ENCODE results near the gene PDS5B. TPM values are rescaled to one million over a fixed set of nuclear protein-coding genes. Genes with fewer than 3 reads are reported as not detected.
"Not testable (repeated sequence)": the region's sequence is repeated elsewhere in the genome, so short reads cannot be mapped to it uniquely, and the experiment has no call there.

Gene PDS5B
- total RNA-seq, 1 donor from 2014 or later = 26.1 TPM

- no peak for DNase-seq
- ATAC-seq = no peak
- intact Hi-C loops (cut with micrococcal nuclease) = no loop called here
Observed at GRCh38 chr13:32695602-32696250, 109.5 kb downstream of the PDS5B start.

DNA sequence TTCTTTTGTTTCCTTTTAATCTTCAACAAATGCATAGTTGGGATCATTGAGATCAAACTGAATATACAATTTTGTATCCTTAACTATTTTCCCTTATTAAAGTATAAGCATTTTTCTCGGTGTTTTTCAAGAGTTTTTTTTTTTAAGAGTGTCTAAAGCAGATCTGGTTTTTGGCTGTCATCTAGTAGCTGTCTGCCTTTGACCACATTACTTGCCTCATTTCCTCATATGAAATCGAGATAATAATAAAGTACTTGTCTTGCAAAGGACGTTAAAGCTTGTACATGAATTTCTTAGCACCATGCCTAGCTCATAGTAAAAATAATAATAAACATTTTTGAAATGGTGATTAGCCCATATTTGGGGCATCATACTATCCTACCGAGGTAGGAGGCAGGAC lies 121.2 kb downstream of the PDS5B start:
- intact Hi-C loops (cut with micrococcal nuclease) = no loop called here
- no peak for ATAC-seq
- no peak for DNase-seq

DNA sequence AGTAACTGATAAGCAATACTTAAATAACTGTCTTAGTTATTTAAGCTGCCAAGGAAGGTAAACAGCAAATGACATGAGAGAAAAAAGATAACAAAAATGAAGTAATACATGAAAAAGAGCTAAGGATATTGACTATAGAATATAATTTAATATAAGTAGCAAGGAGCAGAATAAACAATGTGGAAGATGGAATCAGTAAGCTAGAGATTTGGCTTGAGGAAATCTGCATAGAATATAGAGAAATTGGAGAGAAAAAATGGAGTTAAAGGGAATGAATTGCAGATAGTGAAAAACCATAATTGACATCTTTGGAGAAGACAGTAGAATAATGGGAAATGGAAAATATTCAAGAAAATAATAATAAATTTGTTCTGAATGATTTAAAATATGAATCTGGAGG lies 127.1 kb downstream of the PDS5B start:
- ATAC-seq = no peak

GRCh38 chr13:32716201-32716600 lies 129.9 kb downstream of the PDS5B start:
- intact Hi-C loops (cut with micrococcal nuclease); ATAC-seq; DNase-seq: not testable (repeated sequence)

More for the DNA sequence above, 127.1 kb downstream of the PDS5B start:
- intact Hi-C loops (cut with micrococcal nuclease) = no loop called here
- no peak for DNase-seq

- ATAC-seq (no peak), DNase-seq (no peak)
- intact Hi-C loops (cut with micrococcal nuclease) = no loop called here
Observed at GRCh38 chr13:32720026-32720425, 133.8 kb downstream of the PDS5B start.

DNA sequence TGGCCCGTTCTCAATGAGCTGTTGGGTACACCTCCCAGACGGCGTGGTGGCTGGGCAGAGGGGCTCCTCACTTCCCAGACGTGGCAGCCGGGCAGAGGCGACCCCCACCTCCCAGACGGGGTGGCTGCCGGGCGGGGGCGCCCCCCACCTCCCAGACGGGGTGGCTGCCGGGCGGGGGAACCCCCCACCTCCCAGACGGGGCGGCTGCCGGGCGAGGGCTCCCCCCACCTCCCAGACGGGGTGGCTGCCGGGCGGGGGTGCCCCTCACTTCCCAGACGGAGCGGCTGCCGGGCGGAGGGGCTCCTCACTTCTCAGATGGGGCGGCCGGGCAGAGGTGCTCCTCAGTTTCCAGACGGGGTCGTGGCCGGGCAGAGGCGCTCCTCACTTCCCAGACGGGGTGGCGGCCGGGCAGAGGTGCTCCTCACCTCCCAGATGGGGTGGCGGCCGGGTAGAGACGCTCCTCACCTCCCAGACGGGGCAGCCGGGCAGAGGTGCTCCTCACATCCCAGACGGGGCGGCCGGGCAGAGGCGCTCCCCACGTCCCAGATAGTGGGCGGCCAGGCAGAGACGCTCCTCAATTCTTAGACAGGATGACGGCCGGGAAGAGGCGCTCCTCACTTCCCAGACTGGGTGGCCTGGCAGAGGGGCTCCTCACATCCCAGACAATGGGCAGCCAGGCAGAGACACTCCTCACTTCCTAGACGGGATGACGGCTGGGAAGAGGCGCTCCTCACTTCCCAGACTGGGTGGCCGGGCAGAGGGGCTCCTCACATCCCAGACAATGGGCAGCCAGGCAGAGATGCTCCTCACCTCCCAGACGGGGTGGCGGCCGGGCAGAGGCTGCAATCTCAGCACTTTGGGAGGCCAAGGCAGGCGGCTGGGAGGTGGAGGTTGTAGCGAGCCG lies 135.1 kb downstream of the PDS5B start:
- intact Hi-C loops (cut with micrococcal nuclease); DNase-seq; ATAC-seq: not testable (repeated sequence)

DNA sequence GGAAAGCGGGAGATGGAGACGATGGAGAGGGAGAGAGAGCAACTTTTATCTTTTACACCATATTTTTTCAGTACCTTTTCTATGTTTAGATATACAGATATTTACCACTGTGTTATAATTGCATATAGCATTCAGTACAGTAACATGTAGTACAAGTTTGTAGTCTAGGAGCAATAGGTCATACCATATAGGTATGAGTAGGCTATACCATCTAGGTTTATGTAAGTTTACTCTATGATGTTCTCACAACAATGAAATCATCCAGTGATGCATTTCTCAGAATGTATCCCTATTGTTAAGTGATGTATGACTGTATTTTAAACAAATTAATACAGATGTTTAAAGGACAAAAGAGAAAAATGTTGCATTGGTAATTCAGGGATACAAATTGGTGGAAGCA lies 136.1 kb downstream of the PDS5B start:
- intact Hi-C loops (cut with micrococcal nuclease) = no loop called here
- no peak for DNase-seq
- no peak for ATAC-seq

- no peak for ATAC-seq
- intact Hi-C loops (cut with micrococcal nuclease) = no loop called here
- no peak for DNase-seq
Observed at GRCh38 chr13:32723987-32724386, 137.7 kb downstream of the PDS5B start.

DNA sequence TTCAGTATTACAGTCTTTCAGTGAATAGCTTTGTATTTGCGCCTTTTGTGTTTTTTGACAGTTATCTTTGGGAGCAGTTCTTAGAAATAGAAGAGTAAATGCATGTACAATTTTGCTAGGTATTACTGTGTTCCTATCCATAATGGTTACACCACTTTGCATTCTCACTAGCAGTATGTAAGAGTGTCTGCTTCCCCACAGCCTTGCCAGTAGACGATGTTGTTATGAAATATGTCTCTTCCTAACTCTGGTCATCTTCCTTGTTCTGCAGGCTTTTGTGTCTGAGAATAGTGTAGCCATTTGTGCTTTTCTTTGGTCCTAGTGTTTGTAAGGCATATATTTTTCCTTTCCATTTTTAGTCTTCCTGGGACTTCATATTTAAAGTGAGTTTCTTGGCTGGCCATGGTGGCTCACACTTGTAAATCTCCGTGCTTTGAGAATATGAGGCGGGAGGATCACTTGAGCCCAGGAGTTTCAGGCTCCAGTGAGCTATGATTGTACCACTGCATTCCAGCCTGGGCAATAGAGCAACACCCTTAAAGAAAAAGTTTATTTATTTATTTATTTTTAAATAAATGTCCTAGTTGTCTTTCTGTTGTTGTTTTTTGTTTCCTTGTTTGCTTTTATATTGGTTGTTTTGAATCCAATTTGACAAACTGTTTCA lies 140.3 kb downstream of the PDS5B start:
- DNase-seq = no peak
- ATAC-seq = peak; percentile 52
- intact Hi-C loops (cut with micrococcal nuclease) = no loop called here

GRCh38 chr13:32728327-32728726 lies 142.1 kb downstream of the PDS5B start:
- ATAC-seq = no peak
- intact Hi-C loops (cut with micrococcal nuclease) = no loop called here
- DNase-seq = no peak

DNA sequence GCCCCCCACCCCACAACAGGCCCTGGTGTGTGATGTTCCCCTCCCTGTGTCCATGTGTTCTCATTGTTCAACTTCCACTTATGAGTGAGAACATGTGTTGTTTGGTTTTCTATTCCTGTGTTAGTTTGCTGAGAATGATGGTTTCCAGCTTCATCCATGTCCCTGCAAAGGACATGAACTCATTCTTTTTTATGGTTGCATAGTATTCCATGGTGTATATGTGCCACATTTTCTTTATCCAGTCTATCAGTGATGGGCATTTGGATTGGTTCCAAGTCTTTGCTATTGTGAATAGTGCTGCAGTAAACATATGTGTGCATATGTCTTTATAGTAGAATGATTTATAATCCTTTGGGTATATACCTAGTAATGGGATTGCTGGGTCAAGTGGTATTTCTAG lies 142.8 kb downstream of the PDS5B start:
- intact Hi-C loops (cut with micrococcal nuclease); DNase-seq; ATAC-seq: not testable (repeated sequence)

GRCh38 chr13:32731074-32731473 lies 144.8 kb downstream of the PDS5B start:
- intact Hi-C loops (cut with micrococcal nuclease) = no loop called here
- ATAC-seq (no peak), DNase-seq (no peak)

DNA sequence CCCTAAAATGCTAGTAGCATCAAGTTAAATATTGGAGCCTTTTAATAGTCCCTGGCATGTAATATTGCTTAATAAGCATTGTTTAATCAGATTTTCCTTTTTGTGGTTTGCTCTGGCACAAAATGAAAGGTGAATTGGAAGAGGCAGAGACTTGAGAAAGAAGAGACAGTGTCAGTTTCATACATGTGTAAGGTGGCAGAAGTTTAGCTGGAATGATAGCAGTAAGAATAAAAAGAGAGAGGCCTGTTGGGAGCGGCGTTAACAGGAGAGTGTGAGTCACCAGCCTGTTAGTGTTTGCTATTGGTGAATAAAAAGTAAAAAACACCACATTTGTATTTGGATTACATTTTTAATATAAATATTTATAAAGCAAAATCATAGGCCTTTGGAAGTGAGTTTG lies 145.3 kb downstream of the PDS5B start:
- DNase-seq = no peak
- ATAC-seq = no peak
- intact Hi-C loops (cut with micrococcal nuclease) = no loop called here

DNA sequence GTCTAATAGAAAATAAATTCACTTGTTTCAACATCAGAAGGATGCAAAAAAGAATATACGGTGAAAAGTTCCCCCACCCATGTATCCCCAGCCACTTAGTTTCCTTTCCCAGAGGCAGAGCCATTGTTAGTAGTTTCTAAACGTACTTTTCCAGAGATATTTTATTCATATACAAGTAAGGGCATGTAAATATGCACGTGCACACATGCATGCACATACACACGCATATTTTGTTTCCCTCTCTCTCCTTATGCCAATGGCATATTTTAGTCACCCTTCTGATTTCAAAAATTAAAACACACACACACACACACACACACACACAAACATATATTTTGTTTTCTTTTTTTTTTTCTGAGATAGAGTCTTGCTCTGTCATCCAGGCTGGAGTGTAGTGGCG lies 147.4 kb downstream of the PDS5B start:
- ATAC-seq (no peak), DNase-seq (no peak)
- intact Hi-C loops (cut with micrococcal nuclease) = no loop called here

- ATAC-seq (no peak), DNase-seq (no peak)
- intact Hi-C loops (cut with micrococcal nuclease) = no loop called here
Observed at GRCh38 chr13:32734511-32734910, 148.3 kb downstream of the PDS5B start.

DNA sequence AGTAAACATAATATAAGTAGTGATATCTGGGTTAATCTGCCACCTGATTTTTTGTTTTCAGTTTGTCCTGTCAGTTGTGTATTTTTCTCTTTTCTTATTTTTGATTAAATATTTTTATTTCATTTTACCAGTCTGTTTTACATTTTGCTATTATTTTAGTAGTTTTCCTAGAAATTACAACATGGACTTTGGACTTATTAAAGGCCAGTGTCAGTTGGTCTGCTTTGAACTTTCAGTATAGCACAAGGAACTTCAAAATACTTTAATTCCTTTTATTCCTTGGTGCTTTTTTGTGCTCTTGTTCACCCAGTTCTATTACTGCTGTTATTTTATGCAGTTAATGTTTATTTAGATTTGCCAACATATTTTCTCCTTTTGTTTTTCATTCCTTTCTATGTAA lies 149.6 kb downstream of the PDS5B start:
- intact Hi-C loops (cut with micrococcal nuclease) = no loop called here
- ATAC-seq (no peak), DNase-seq (no peak)

- intact Hi-C loops (cut with micrococcal nuclease) = no loop called here
- no peak for ATAC-seq
- DNase-seq = no peak
Observed at GRCh38 chr13:32736648-32737047, 150.4 kb downstream of the PDS5B start.

GRCh38 chr13:32737111-32737571 lies 150.9 kb downstream of the PDS5B start:
- intact Hi-C loops (cut with micrococcal nuclease) = no loop called here
- peak; percentile 38 for ATAC-seq

GRCh38 chr13:32737679-32738078 lies 151.4 kb downstream of the PDS5B start:
- intact Hi-C loops (cut with micrococcal nuclease) = no loop called here

More at GRCh38 chr13:32737111-32737571, 150.9 kb downstream of the PDS5B start:
- DNase-seq = no peak

GRCh38 chr13:32745509-32745908 lies 159.3 kb downstream of the PDS5B start:
- intact Hi-C loops (cut with micrococcal nuclease) = no loop called here
- no peak for ATAC-seq

More at GRCh38 chr13:32737679-32738078, 151.4 kb downstream of the PDS5B start:
- no peak for ATAC-seq
- no peak for DNase-seq

More at GRCh38 chr13:32745509-32745908, 159.3 kb downstream of the PDS5B start:
- no peak for DNase-seq

Measured in left ventricle myocardium superior (tissue), 1 donor.